ENCODE data around the gene RINT1. TPM values are rescaled to one million over a fixed set of nuclear protein-coding genes. Genes with fewer than 3 reads are reported as not detected.

Gene RINT1
- total RNA-seq, 1 experiment from 2014 or later = 18.1 TPM

GRCh38 chr7:105599551-105599950 is 67.5 kb downstream of the RINT1 start:
- H3K36me3 ChIP-seq (ENCODE audit: control insufficient read depth, insufficient read depth, low read length) = no peaks in the 10 kb centered on the region
- in situ Hi-C loops (cut with HindIII; ENCODE audit: low pct_unique_long_range_greater_than_20kb, low sequenced_read_pairs) = no loop called here
- H3K4me1 ChIP-seq (ENCODE audit: control insufficient read depth, insufficient read depth, low read length) = no peaks in the 10 kb centered on the region
- intact Hi-C loops (cut with micrococcal nuclease; ENCODE audit: unreplicated experiment) = no loop called here
- no peak for DNase-seq (ENCODE audit: low read depth, low spot score)
- no peak overlapping the region for H3K4me3 ChIP-seq (ENCODE audit: low read depth in 2 of 2, low read length in 2 of 2)
- H3K27me3 ChIP-seq (ENCODE audit: control insufficient read depth, insufficient read depth, low read length) = no peaks in the 10 kb centered on the region
- no TSS peak for BruUV-seq (replicated peaks)
- no peak for TF ChIP-seq POLR2AphosphoS5 (IDR thresholded peaks at IDR 0.05; ENCODE audit: low read depth, low read length)
- no peak for TF ChIP-seq SIN3A (IDR thresholded peaks at IDR 0.05; ENCODE audit: borderline replicate concordance, insufficient read depth, low read depth, low read length)
- TF ChIP-seq TCF7L2 (IDR thresholded peaks at IDR 0.05; ENCODE audit: low read depth, low read length) = no peak
- TF ChIP-seq REST (IDR thresholded peaks at IDR 0.05; ENCODE audit: insufficient read depth in 1 of 2, low read depth in 2 of 2, low read length in 1 of 2) = no peak
- TF ChIP-seq CTCF (IDR thresholded peaks at IDR 0.05) = no peak
- no peak overlapping the region for H3K27ac ChIP-seq (ENCODE audit: low read length)
- ChIA-PET CTCF (interaction anchor here (0.7 kb wide), 1 partner anchor 201 kb away, joined by 4 read pairs; no protein-coding TSS in a partner anchor), POLR2A (no interaction called here)
- no peaks in the 10 kb centered on the region for H3K9me3 ChIP-seq (ENCODE audit: control insufficient read depth, insufficient read depth, low read depth, low read length)
- ATAC-seq = no peak

GRCh38 chr7:105600720-105601550 is 68.9 kb downstream of the RINT1 start:
- ATAC-seq (no peak), DNase-seq (ENCODE audit: low read depth, low spot score) (no peak)
- Histone ChIP-seq H3K27me3 (ENCODE audit: control insufficient read depth, insufficient read depth, low read length) (no peaks in the 10 kb centered on the region), H3K9me3 (ENCODE audit: control insufficient read depth, insufficient read depth, low read depth, low read length) (no peaks in the 10 kb centered on the region), H3K27ac (ENCODE audit: low read length) (no peak overlapping the region), H3K4me1 (ENCODE audit: control insufficient read depth, insufficient read depth, low read length) (no peaks in the 10 kb centered on the region), H3K36me3 (ENCODE audit: control insufficient read depth, insufficient read depth, low read length) (no peaks in the 10 kb centered on the region), H3K4me3 (ENCODE audit: low read depth in 2 of 2, low read length in 2 of 2) (no peak overlapping the region)
- ChIA-PET POLR2A (no interaction called here), CTCF (no interaction called here)
- BruUV-seq (replicated peaks) = no TSS peak
- in situ Hi-C loops (cut with HindIII; ENCODE audit: low pct_unique_long_range_greater_than_20kb, low sequenced_read_pairs) = no loop called here
- TF ChIP-seq SIN3A (IDR thresholded peaks at IDR 0.05; ENCODE audit: borderline replicate concordance, insufficient read depth, low read depth, low read length) (no peak), POLR2AphosphoS5 (IDR thresholded peaks at IDR 0.05; ENCODE audit: low read depth, low read length) (no peak), REST (IDR thresholded peaks at IDR 0.05; ENCODE audit: insufficient read depth in 1 of 2, low read depth in 2 of 2, low read length in 1 of 2) (no peak), CTCF (IDR thresholded peaks at IDR 0.05) (no peak), TCF7L2 (IDR thresholded peaks at IDR 0.05; ENCODE audit: low read depth, low read length) (no peak)
- intact Hi-C loops (cut with micrococcal nuclease; ENCODE audit: unreplicated experiment) = no loop called here
